Activated T-cell treated with anti-CD3 and anti-CD28 coated beads, Interleukin-2, amount 50 U/mL, for 24 hours (primary cell): ENCODE results near the gene IQSEC3.
"Not testable (repeated sequence)": the region's sequence is repeated elsewhere in the genome, so short reads cannot be mapped to it uniquely, and the experiment has no call there.

Experiments
- DNase-seq: peaks from one replicate; pipeline ENCODE4 v3.0.0-alpha.2; 2020
- H3K27ac Mint-ChIP-seq: 2 replicates; pipeline ENCODE4 v1.8.0; 2020; ENCODE audit warnings: mild to moderate bottlenecking, mixed read lengths
- H3K27me3 Mint-ChIP-seq: 2 replicates; pipeline ENCODE4 v1.8.0; 2020; ENCODE audit warnings: mixed read lengths
- H3K36me3 Mint-ChIP-seq: 2 replicates; pipeline ENCODE4 v1.8.0; 2020; ENCODE audit warnings: low read depth, mixed read lengths
- H3K4me1 Mint-ChIP-seq: 2 replicates; pipeline ENCODE4 v1.8.0; 2020; ENCODE audit warnings: low read depth, mixed read lengths
- H3K4me3 Mint-ChIP-seq: 2 replicates; pipeline ENCODE4 v1.8.0; 2020; ENCODE audit warnings: mild to moderate bottlenecking, moderate library complexity, mixed read lengths
- H3K9me3 Mint-ChIP-seq: 2 replicates; pipeline ENCODE4 v1.8.0; 2020; ENCODE audit warnings: mixed read lengths

IQSEC3 gene

DNA sequence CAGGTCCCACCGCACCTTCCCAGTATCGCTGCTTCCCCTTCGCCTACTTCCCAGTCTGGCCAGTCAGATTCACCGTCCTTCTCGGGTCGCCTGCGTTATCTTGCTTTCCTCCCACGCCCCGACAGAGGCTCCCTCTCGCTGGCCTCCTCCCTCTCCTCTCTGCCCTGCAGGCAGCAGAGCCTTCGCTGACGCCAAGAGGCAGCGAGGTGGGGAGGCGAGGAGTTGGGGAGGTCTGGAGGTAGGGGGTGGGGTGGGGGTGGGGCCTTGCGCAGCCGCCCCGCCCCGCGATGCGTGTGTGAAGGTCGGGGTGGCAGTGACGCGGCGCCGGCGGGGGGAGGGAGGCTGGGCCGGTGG, at the start of gene IQSEC3:
IQSEC3 (plus strand) TSS at position 340 of the 354 bp plus-strand sequence. CDS start 116 bp downstream, outside the sequence.
- H3K9me3 Mint-ChIP-seq, H3K27ac Mint-ChIP-seq, H3K4me3 Mint-ChIP-seq, DNase-seq, H3K36me3 Mint-ChIP-seq, H3K4me1 Mint-ChIP-seq: not testable (repeated sequence)
- H3K27me3 Mint-ChIP-seq = peaks cover 53% of the 10 kb centered on the region

DNA sequence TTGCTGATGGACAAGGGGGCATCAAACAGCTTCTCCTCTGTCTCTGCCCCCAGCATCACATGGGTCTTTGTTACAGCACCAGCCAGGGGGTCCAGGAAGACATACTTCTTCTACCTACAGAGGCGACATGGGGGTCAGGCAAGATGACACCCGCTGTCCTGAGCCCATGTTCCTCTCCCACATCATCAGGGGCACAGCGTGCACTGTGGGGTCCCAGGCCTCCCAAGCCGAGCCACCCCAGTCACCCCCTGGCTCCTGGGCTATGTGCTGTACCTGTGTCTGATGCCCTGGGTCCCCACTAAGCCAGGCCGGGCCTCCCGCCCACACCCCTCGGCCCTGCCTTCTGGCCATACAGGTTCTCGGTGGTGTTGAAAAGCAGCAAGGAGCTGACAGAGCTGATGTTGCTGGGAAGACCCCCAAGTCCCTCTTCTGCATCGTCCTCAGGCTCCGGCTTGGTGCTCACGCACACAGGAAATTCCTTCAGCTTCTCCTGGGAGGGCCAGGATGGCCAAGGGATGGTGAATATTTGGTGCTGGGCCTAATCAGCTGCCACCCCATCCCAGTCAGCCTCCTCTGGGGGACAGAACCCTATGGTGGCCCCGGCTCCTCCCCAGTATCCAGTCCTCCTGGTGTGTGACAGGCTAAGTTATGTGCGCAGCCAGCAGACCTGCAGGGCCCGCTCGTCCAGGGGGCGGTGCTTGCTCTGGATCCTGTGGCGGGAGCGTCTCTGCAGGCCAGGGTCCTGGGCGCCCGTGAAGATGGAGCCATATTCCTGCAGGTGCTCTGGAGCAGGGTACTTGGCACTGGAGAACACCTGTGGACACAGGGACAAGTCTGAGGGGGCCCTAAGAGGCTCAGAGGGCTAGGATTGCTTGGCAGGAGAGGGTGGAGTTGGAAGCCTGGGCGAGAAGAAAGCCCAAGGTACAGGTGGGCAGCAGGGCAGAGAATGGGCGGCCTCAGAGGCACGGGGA, 48.9 kb upstream of the IQSEC3 start:
- peaks cover 16% of the 10 kb centered on the region for H3K4me1 Mint-ChIP-seq

DNA sequence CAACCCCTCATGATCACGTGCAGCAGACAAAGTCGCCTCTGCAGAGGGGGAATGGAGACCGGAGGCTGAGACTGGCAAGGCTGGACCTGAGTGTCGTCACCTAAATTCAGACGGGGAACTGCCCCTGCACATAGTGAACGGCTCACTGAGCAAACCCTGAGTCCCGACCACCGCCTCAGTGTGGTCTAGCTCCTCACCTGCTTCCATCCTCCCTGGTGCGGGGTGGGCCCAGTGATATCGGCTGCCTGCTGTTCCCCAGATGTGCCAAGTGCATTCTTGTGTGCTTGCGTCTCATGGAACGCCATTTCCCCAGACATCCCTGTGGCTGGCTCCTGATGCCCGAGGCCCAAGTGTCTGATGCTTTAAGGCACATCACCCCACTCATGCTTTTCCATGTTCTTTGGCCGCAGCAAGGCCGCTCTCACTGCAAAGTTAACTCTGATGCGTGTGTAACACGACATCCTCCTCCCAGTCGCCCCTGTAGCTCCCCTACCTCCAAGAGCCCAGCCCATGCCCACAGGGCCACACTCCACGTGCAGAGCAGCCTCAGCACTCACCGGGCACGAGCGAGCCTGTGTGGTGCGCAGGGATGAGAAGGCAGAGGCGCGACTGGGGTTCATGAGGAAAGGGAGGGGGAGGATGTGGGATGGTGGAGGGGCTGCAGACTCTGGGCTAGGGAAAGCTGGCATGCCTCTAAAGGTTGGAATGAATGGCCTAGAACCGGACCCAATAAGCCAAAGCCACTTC, 47.6 kb upstream of the IQSEC3 start:
- not testable (repeated sequence) for H3K27ac Mint-ChIP-seq, H3K9me3 Mint-ChIP-seq, H3K4me3 Mint-ChIP-seq, H3K27me3 Mint-ChIP-seq, DNase-seq
- peaks cover 21% of the 10 kb centered on the region for H3K4me1 Mint-ChIP-seq
- H3K36me3 Mint-ChIP-seq = peaks cover 31% of the 10 kb centered on the region

More for the DNA sequence above, 48.9 kb upstream of the IQSEC3 start:
- not testable (repeated sequence) for H3K27ac Mint-ChIP-seq, H3K27me3 Mint-ChIP-seq, H3K4me3 Mint-ChIP-seq, DNase-seq, H3K9me3 Mint-ChIP-seq
- H3K36me3 Mint-ChIP-seq = peaks cover 27% of the 10 kb centered on the region

DNA sequence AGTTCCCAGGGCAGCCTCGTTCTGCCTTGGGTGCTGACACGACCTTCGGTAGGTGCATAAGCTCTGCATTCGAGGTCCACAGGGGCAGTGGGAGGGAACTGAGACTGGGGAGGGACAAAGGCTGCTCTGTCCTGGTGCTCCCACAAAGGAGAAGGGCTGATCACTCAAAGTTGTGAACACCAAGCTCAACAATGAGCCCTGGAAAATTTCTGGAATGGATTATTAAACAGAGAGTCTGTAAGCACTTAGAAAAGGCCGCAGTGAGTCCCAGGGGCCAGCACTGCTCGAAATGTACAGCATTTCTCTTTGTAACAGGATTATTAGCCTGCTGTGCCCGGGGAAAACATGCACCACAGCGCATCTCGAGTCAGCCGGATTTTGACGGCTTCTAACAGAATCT, 46.7 kb upstream of the IQSEC3 start:
- Mint-ChIP-seq H3K36me3 (peaks cover 31% of the 10 kb centered on the region), H3K4me1 (peaks cover 21% of the 10 kb centered on the region)
- not testable (repeated sequence) for H3K9me3 Mint-ChIP-seq, H3K27ac Mint-ChIP-seq, H3K27me3 Mint-ChIP-seq, H3K4me3 Mint-ChIP-seq, DNase-seq

DNA sequence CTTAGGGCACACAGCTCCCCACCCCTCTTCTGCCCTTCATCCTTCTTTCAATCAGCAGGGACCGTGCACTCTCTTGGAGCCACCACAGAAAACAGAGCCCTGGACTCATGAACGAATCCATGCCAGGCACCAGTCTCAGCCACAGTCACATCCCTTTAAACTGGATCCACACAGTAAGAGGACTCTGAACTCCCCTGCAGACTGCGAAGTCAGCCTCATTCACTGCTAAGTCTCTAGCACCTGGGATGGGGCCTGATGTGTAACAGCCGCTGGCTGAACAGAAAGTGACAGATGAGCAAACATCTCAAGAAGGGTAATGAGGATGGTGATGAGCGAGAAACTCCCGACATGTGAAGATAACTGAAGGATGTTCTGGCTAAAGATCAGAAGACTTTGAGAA, 45.8 kb upstream of the IQSEC3 start:
- no peak overlapping the region for H3K27ac Mint-ChIP-seq
- peaks cover 21% of the 10 kb centered on the region for H3K4me1 Mint-ChIP-seq
- DNase-seq = no peak
- no peaks in the 10 kb centered on the region for H3K9me3 Mint-ChIP-seq
- H3K36me3 Mint-ChIP-seq = peaks cover 31% of the 10 kb centered on the region
- no peak overlapping the region for H3K4me3 Mint-ChIP-seq
- H3K27me3 Mint-ChIP-seq = no peaks in the 10 kb centered on the region

DNA sequence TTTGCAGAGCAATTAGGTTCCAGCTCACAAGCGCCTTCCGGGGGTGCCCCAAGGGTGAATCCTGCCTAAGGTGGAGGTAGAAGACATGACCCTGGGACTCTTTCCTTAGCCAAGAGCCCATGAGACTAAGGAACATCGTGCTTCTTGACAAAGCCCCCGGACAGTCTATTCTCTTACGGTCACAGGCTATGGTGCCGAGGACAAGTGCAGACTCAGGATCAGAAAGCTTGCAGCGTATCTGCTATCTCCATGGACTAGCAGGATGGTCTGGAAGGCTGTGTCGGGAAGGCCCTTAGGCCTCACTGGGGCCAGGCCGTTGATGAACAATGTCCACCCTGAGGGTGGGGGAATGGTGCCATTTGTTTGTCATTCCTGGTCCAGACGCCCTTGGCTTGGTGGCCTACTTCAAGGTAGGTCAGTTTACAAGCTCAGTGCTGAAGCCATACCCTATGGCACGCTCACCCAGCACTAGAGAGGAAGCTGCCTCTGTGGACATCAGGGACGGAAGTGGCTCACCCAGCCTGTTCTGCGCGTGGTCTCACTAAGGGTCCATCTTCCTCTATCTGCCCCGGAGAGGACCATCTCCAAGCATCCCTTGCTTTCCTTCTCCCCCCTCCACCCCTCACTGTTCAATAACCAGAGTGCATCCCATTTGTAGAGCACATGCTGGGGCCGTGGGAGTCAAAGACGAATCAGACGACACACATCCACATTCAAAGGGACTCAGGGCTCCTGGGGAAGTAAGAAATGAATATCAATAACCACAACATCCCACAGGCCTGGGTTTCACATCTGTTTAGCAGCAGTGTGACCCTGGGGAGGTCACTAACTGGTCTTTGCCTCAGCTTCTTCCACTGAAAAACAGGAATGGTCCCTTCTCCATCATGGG, 45.0 kb upstream of the IQSEC3 start:
- no peaks in the 10 kb centered on the region for H3K9me3 Mint-ChIP-seq
- H3K4me1 Mint-ChIP-seq = peaks cover 21% of the 10 kb centered on the region
- H3K36me3 Mint-ChIP-seq = peaks cover 31% of the 10 kb centered on the region
- H3K4me3 Mint-ChIP-seq = no peak overlapping the region
- no peak for DNase-seq
- no peaks in the 10 kb centered on the region for H3K27me3 Mint-ChIP-seq
- H3K27ac Mint-ChIP-seq = peak overlapping the region; percentile 62

DNA sequence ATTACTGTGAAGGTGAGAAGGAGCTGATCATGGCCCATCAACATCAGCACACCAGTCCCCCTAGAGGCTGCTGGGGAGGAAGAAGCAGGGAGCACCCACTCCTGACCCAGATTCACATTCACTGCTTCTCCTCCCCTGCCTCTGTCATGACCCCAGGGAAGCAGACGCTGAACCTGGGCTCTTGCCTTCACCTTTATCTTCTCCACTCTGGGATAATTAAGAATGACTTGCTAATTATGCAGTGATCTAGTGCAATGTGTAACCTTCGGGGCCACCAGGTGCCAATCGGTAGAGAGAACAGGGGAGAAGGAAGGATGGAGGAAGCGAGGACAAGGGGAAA, 44.4 kb upstream of the IQSEC3 start:
- Mint-ChIP-seq H3K4me3 (no peak overlapping the region), H3K4me1 (peaks cover 21% of the 10 kb centered on the region), H3K9me3 (no peaks in the 10 kb centered on the region), H3K36me3 (peaks cover 31% of the 10 kb centered on the region), H3K27me3 (no peaks in the 10 kb centered on the region), H3K27ac (peak overlapping the region; percentile 62)
- DNase-seq = no peak

- no peak overlapping the region for H3K4me3 Mint-ChIP-seq
- H3K36me3 Mint-ChIP-seq = peaks cover 31% of the 10 kb centered on the region
- no peaks in the 10 kb centered on the region for H3K9me3 Mint-ChIP-seq
- peaks cover 21% of the 10 kb centered on the region for H3K4me1 Mint-ChIP-seq
- DNase-seq = no peak
- H3K27me3 Mint-ChIP-seq = no peaks in the 10 kb centered on the region
- H3K27ac Mint-ChIP-seq = peak overlapping the region; percentile 62
Measured at GRCh38 chr12:22530-23201, 43.9 kb upstream of the IQSEC3 start.

DNA sequence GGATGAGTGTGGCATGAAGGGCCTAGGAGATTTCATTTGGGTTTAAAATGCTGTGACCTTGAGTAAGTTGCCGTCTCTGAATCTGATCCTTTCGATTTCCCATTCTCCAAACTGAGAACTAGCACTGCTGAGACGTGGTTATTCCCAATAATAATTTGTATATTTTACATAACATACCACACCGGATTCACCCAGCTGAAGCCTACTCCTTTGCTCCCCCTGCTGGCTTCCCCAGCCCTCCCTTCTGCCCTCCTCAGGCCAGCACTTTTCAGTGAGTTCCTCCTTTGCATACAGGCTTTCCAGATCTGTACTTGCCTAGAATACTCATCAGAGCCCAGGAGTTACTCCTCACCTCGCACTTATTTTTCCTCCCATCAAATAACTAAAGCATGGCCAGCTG, 38.7 kb upstream of the IQSEC3 start:
- not testable (repeated sequence) for DNase-seq, H3K27ac Mint-ChIP-seq, H3K9me3 Mint-ChIP-seq, H3K36me3 Mint-ChIP-seq, H3K4me3 Mint-ChIP-seq, H3K27me3 Mint-ChIP-seq, H3K4me1 Mint-ChIP-seq

DNA sequence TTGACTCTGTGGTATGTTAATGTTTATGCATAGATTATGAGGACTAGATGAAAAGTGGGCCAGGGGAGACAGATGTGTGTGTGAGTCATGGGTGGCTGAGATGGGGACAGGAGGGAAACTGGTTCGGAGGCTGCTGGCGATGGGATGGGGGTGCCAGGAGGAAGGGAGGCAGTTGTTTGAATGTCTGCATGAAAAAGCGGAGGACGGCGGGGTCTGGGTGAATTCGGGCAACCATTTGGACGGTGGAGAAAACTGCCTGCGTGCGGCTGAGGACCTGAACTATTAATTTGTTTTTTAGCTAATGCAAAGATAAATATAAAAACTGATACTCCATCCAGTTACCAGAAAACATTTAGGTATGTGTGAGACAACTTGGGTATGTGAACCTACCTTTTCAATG, 27.8 kb upstream of the IQSEC3 start:
- H3K4me3 Mint-ChIP-seq, H3K27ac Mint-ChIP-seq, H3K9me3 Mint-ChIP-seq, DNase-seq, H3K4me1 Mint-ChIP-seq, H3K36me3 Mint-ChIP-seq, H3K27me3 Mint-ChIP-seq: not testable (repeated sequence)

DNA sequence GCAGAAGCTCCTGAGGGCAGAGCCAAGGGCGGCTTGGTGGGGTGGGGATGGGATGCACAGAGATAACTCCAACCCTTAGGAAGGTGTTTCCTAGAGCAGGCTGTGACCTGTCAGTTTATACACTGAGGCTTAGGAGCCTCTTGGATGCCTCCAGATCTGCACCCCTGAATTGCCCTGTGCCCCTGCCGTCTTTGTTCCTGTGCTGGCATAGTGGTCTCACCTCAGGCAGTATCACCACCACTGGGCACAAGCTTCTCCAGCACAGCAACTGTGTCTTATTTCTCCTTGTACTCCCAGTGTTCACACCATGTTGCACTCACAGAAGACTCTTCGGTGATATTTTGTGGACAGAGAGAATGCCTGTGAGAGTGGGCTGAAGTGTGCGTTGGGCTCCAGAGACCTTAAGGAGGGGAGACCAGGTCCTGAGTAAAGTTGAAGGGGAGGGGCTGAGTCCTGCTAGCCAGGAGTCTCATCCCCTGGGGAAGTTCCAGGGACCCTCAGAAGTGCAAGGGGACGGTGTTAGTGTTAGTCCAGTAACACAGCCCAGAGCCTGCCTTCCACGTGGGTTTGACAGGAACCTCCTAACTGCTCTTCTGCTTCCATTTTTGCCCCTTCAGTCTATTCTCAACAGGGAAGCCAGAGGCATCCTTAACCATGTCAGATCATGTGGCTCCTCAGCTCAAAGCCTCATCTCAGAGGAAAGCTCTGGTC, 26.9 kb upstream of the IQSEC3 start:
- H3K9me3 Mint-ChIP-seq, H3K4me1 Mint-ChIP-seq, H3K36me3 Mint-ChIP-seq, DNase-seq, H3K27ac Mint-ChIP-seq, H3K4me3 Mint-ChIP-seq: not testable (repeated sequence)
- H3K27me3 Mint-ChIP-seq = peaks cover 11% of the 10 kb centered on the region

DNA sequence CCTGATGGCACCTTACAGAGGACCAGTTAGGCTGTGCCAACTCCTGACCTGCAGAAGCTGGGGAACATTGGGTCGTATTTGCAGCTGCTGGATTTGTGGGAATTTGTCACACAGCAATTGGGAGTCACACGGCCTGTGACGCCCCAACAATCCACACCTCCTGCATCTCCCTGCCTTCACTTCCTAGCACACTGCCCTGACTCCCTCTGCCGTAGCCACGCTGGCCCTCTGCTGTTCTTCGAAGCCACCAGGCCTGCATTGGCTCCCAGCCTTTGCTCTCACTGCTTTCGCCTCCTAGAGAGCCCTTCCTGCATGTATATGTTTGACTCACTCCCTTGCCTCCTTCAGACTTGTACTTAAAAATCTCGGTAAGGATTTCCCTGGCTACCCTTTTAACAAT, 22.2 kb upstream of the IQSEC3 start:
- H3K27me3 Mint-ChIP-seq = peaks cover 36% of the 10 kb centered on the region
- not testable (repeated sequence) for H3K4me1 Mint-ChIP-seq, H3K36me3 Mint-ChIP-seq, H3K4me3 Mint-ChIP-seq, DNase-seq, H3K9me3 Mint-ChIP-seq, H3K27ac Mint-ChIP-seq

GRCh38 chr12:45235-45990, 21.2 kb upstream of the IQSEC3 start:
- H3K27ac Mint-ChIP-seq, H3K4me3 Mint-ChIP-seq, DNase-seq, H3K36me3 Mint-ChIP-seq, H3K9me3 Mint-ChIP-seq, H3K4me1 Mint-ChIP-seq: not testable (repeated sequence)
- H3K27me3 Mint-ChIP-seq = peaks cover 36% of the 10 kb centered on the region
